CD8-positive, alpha-beta memory T cell (primary cell): ENCODE measurements around the gene DTD1. TPM values are rescaled to one million over a fixed set of nuclear protein-coding genes. Genes with fewer than 3 reads are reported as not detected.
A peak's percentile ranks its signal among the peaks of the same experiment; 100 is the strongest.

Experiments used
- CTCF ChIA-PET: fragments of 350-600 bp; sonication (Branson Sonifier 250); formaldehyde crosslinking; loops from one replicate; lab custom pipeline; 2021; ENCODE audit warnings: antibody characterized with exemption; lab: Charles Lee
- POLR2A ChIA-PET: fragments of 350-600 bp; sonication (Branson Sonifier 250); formaldehyde crosslinking; loops from one replicate; lab custom pipeline; 2021; ENCODE audit warnings: antibody characterized with exemption; lab: Charles Lee
- DNase-seq, 5 donors: peaks; one replicate each; pipeline versions ENCODE4 v3.0.0 to v3.0.0-alpha.2; 2020 to 2022; ENCODE audit warnings: mixed read lengths in 1 of 5
- H3K27ac ChIP-seq: one replicate; pipeline ENCODE4 v1.7.0; 2013; ENCODE audit warnings: low read depth, mild to moderate bottlenecking, low read length, moderate library complexity
- H3K27me3 ChIP-seq: 2 replicates; pipeline ENCODE4 v1.7.0; 2013; ENCODE audit warnings: low read length, mild to moderate bottlenecking; ENCODE audit not compliant: insufficient read depth, poor library complexity, severe bottlenecking
- H3K36me3 ChIP-seq: 2 replicates; pipeline ENCODE4 v1.7.0; 2013; ENCODE audit warnings: mild to moderate bottlenecking, low read length, moderate library complexity; ENCODE audit not compliant: insufficient read depth
- H3K4me1 ChIP-seq: 2 replicates; pipeline ENCODE4 v1.7.0; 2013; ENCODE audit warnings: mild to moderate bottlenecking, low read length, moderate library complexity; ENCODE audit not compliant: insufficient read depth
- H3K4me3 ChIP-seq: 2 replicates; pipeline ENCODE4 v1.7.0; 2013; ENCODE audit warnings: mild to moderate bottlenecking, low read length
- H3K9me3 ChIP-seq: 2 replicates; pipeline ENCODE4 v1.7.0; 2013; ENCODE audit warnings: mild to moderate bottlenecking, low read length
- H3K27ac Mint-ChIP-seq, 8 donors: one replicate each; pipeline ENCODE4 v1.8.0; 2020 to 2021; ENCODE audit warnings: mixed read lengths in 8 of 8, mild to moderate bottlenecking in 6 of 8, inconsistent platforms in 3 of 8, moderate library complexity in 3 of 8
- H3K27me3 Mint-ChIP-seq, 2 donors: one replicate each; pipeline ENCODE4 v1.8.0; 2020 to 2021; ENCODE audit warnings: mixed read lengths in 2 of 2, mild to moderate bottlenecking in 1 of 2, moderate library complexity in 1 of 2
- H3K36me3 Mint-ChIP-seq, 3 donors: one replicate each; pipeline ENCODE4 v1.8.0; 2020 to 2021; ENCODE audit warnings: mixed read lengths in 3 of 3, inconsistent platforms in 1 of 3, mild to moderate bottlenecking in 1 of 3
- H3K4me1 Mint-ChIP-seq, 3 donors: one replicate each; pipeline ENCODE4 v1.8.0; 2020 to 2021; ENCODE audit warnings: mixed read lengths in 3 of 3, inconsistent platforms in 1 of 3, mild to moderate bottlenecking in 1 of 3
- H3K4me3 Mint-ChIP-seq, 7 donors: one replicate each; pipeline ENCODE4 v1.8.0; 2020 to 2021; ENCODE audit warnings: mixed read lengths in 7 of 7, mild to moderate bottlenecking in 6 of 7, moderate library complexity in 4 of 7, inconsistent platforms in 2 of 7
- H3K9me3 Mint-ChIP-seq, 5 donors: one replicate each; pipeline ENCODE4 v1.8.0; 2020 to 2022; ENCODE audit warnings: mixed read lengths in 5 of 5, mild to moderate bottlenecking in 3 of 5, moderate library complexity in 2 of 5, inconsistent platforms in 1 of 5
- polyA plus RNA-seq: library from polyadenylated mRNA; unstranded; fragments of 300-500 nt; fragmentation: Illumina TruSeq; gene quantifications from one replicate; pipeline ENCODE4 v1.2.3, GENCODE V29; 2021
- total RNA-seq, 2 experiments: library from RNA; stranded (reverse); gene quantifications; one replicate each; pipeline ENCODE4 v1.2.3, GENCODE V29; 2021

DTD1 gene
- total and polyA plus RNA-seq, 3 experiments from 2014 or later = 59.6 to 60.8 (median 60.2) TPM

GRCh38 chr20:18727032-18727508, 139.2 kb downstream of the DTD1 start:
- Histone ChIP-seq H3K4me1 (no peaks in the 10 kb centered on the region), H3K27me3 (no peaks in the 10 kb centered on the region), H3K27ac (no peak overlapping the region), H3K9me3 (no peaks in the 10 kb centered on the region), H3K4me3 (no peak overlapping the region), H3K36me3 (no peaks in the 10 kb centered on the region)
- no peak overlapping the region for H3K4me3 Mint-ChIP-seq
- no peaks in the 10 kb centered on the region for H3K9me3 Mint-ChIP-seq
- H3K27me3 Mint-ChIP-seq = peaks cover 0 to 2% of the 10 kb centered on the region in 2 donors
- ChIA-PET CTCF (no interaction called here), POLR2A (no interaction called here)
- DNase-seq = no peak
- H3K27ac Mint-ChIP-seq = peak overlapping the region in 3 of 8 donors; percentile 31 to 70 (median 48)
- peaks cover 0 to 2% (median 0%) of the 10 kb centered on the region in 3 donors for H3K36me3 Mint-ChIP-seq
- H3K4me1 Mint-ChIP-seq = peaks cover 24 to 34% (median 29%) of the 10 kb centered on the region in 3 donors

- no peak overlapping the region for H3K4me3 ChIP-seq
- H3K9me3 ChIP-seq = no peaks in the 10 kb centered on the region
- H3K27ac ChIP-seq = no peak overlapping the region
- H3K4me1 ChIP-seq = no peaks in the 10 kb centered on the region
- Mint-ChIP-seq H3K4me1 (peaks cover 24 to 32% (median 29%) of the 10 kb centered on the region in 3 donors), H3K27ac (peak overlapping the region in 3 of 8 donors; percentile 24 to 66 (median 25)), H3K9me3 (no peaks in the 10 kb centered on the region), H3K4me3 (no peak overlapping the region), H3K36me3 (no peaks in the 10 kb centered on the region), H3K27me3 (peaks cover 0 to 2% of the 10 kb centered on the region in 2 donors)
- H3K27me3 ChIP-seq = no peaks in the 10 kb centered on the region
- POLR2A ChIA-PET = no interaction called here
- no peak for DNase-seq
- H3K36me3 ChIP-seq = no peaks in the 10 kb centered on the region
- CTCF ChIA-PET = no interaction called here
These were observed 140.5 kb downstream of the DTD1 start for GRCh38 chr20:18728165-18728869.

- no peaks in the 10 kb centered on the region for H3K36me3 Mint-ChIP-seq
- H3K9me3 Mint-ChIP-seq = no peaks in the 10 kb centered on the region
- no peak overlapping the region for H3K4me3 Mint-ChIP-seq
- peaks cover 0 to 2% of the 10 kb centered on the region in 2 donors for H3K27me3 Mint-ChIP-seq
- ChIA-PET POLR2A (no interaction called here), CTCF (no interaction called here)
- DNase-seq = no peak
- peaks cover 24 to 32% (median 26%) of the 10 kb centered on the region in 3 donors for H3K4me1 Mint-ChIP-seq
- H3K27me3 ChIP-seq = no peaks in the 10 kb centered on the region
- no peaks in the 10 kb centered on the region for H3K4me1 ChIP-seq
- no peaks in the 10 kb centered on the region for H3K9me3 ChIP-seq
- no peak overlapping the region for H3K27ac ChIP-seq
- no peak overlapping the region for H3K27ac Mint-ChIP-seq
- no peak overlapping the region for H3K4me3 ChIP-seq
- no peaks in the 10 kb centered on the region for H3K36me3 ChIP-seq
These were observed 141.0 kb downstream of the DTD1 start for GRCh38 chr20:18728870-18729224.

- H3K36me3 Mint-ChIP-seq = peaks cover 0 to 2% (median 0%) of the 10 kb centered on the region in 3 donors
- no peaks in the 10 kb centered on the region for H3K9me3 Mint-ChIP-seq
- no peak overlapping the region for H3K27ac ChIP-seq
- no peak overlapping the region for H3K4me3 ChIP-seq
- H3K9me3 ChIP-seq = no peaks in the 10 kb centered on the region
- CTCF ChIA-PET = no interaction called here
- H3K4me1 ChIP-seq = no peaks in the 10 kb centered on the region
- peak overlapping the region in 4 of 8 donors; percentile 15 to 37 (median 34) for H3K27ac Mint-ChIP-seq
- H3K27me3 Mint-ChIP-seq = peaks cover 0 to 2% of the 10 kb centered on the region in 2 donors
- H3K4me1 Mint-ChIP-seq = peaks cover 24 to 32% (median 26%) of the 10 kb centered on the region in 3 donors
- no peak overlapping the region for H3K4me3 Mint-ChIP-seq
- no peak for DNase-seq
- POLR2A ChIA-PET = no interaction called here
- H3K36me3 ChIP-seq = no peaks in the 10 kb centered on the region
- H3K27me3 ChIP-seq = no peaks in the 10 kb centered on the region
These were observed 141.5 kb downstream of the DTD1 start for GRCh38 chr20:18729231-18729825.

GRCh38 chr20:18731940-18732339, 144.1 kb downstream of the DTD1 start:
- H3K36me3 ChIP-seq = no peaks in the 10 kb centered on the region
- H3K27me3 ChIP-seq = no peaks in the 10 kb centered on the region
- no peak overlapping the region for H3K4me3 ChIP-seq
- H3K9me3 ChIP-seq = no peaks in the 10 kb centered on the region
- H3K27ac Mint-ChIP-seq = no peak overlapping the region
- H3K4me3 Mint-ChIP-seq = no peak overlapping the region
- H3K9me3 Mint-ChIP-seq = no peaks in the 10 kb centered on the region
- no peaks in the 10 kb centered on the region for H3K4me1 ChIP-seq
- H3K27me3 Mint-ChIP-seq = peaks cover 0 to 2% of the 10 kb centered on the region in 2 donors
- peaks cover 25 to 34% (median 33%) of the 10 kb centered on the region in 3 donors for H3K4me1 Mint-ChIP-seq
- peaks cover 0 to 8% (median 4%) of the 10 kb centered on the region in 3 donors for H3K36me3 Mint-ChIP-seq
- ChIA-PET CTCF (no interaction called here), POLR2A (no interaction called here)
- no peak for DNase-seq
- H3K27ac ChIP-seq = no peak overlapping the region

GRCh38 chr20:18734525-18735189, 146.8 kb downstream of the DTD1 start:
- Histone ChIP-seq H3K36me3 (no peaks in the 10 kb centered on the region), H3K4me1 (peaks cover 18% of the 10 kb centered on the region), H3K4me3 (no peak overlapping the region), H3K27me3 (no peaks in the 10 kb centered on the region), H3K9me3 (no peaks in the 10 kb centered on the region), H3K27ac (no peak overlapping the region)
- no peaks in the 10 kb centered on the region for H3K9me3 Mint-ChIP-seq
- no peak overlapping the region for H3K27ac Mint-ChIP-seq
- H3K36me3 Mint-ChIP-seq = peaks cover 0 to 8% (median 5%) of the 10 kb centered on the region in 3 donors
- H3K27me3 Mint-ChIP-seq = no peaks in the 10 kb centered on the region
- H3K4me1 Mint-ChIP-seq = peaks cover 34 to 48% (median 47%) of the 10 kb centered on the region in 3 donors
- no peak overlapping the region for H3K4me3 Mint-ChIP-seq
- ChIA-PET POLR2A (no interaction called here), CTCF (no interaction called here)
- no peak for DNase-seq

- Histone ChIP-seq H3K4me1 (peaks cover 18% of the 10 kb centered on the region), H3K27ac (no peak overlapping the region), H3K4me3 (no peak overlapping the region), H3K27me3 (no peaks in the 10 kb centered on the region), H3K36me3 (no peaks in the 10 kb centered on the region), H3K9me3 (no peaks in the 10 kb centered on the region)
- POLR2A ChIA-PET = no interaction called here
- Mint-ChIP-seq H3K4me3 (no peak overlapping the region), H3K27me3 (peaks cover 0 to 2% of the 10 kb centered on the region in 2 donors), H3K36me3 (peaks cover 0 to 8% (median 8%) of the 10 kb centered on the region in 3 donors), H3K27ac (peak overlapping the region; percentile 5 to 92 (median 74)), H3K9me3 (no peaks in the 10 kb centered on the region), H3K4me1 (peaks cover 30 to 51% (median 50%) of the 10 kb centered on the region in 3 donors)
- CTCF ChIA-PET = no interaction called here
- no peak for DNase-seq
These were observed 149.3 kb downstream of the DTD1 start for GRCh38 chr20:18737140-18737539.

GRCh38 chr20:18738055-18738454, 150.2 kb downstream of the DTD1 start:
- Mint-ChIP-seq H3K27ac (peak overlapping the region; percentile 50 to 94 (median 82)), H3K36me3 (peaks cover 0 to 8% (median 8%) of the 10 kb centered on the region in 3 donors), H3K9me3 (no peaks in the 10 kb centered on the region), H3K4me3 (peak overlapping the region in 6 of 7 donors; percentile 22 to 82 (median 42)), H3K4me1 (peaks cover 28 to 51% (median 50%) of the 10 kb centered on the region in 3 donors), H3K27me3 (peaks cover 0 to 2% of the 10 kb centered on the region in 2 donors)
- Histone ChIP-seq H3K9me3 (no peaks in the 10 kb centered on the region), H3K4me3 (no peak overlapping the region), H3K4me1 (peaks cover 18% of the 10 kb centered on the region), H3K27ac (peak overlapping the region; percentile 18), H3K36me3 (no peaks in the 10 kb centered on the region), H3K27me3 (no peaks in the 10 kb centered on the region)
- ChIA-PET CTCF (no interaction called here), POLR2A (no interaction called here)
- DNase-seq = peak in 3 of 5 donors; percentile 15 to 77 (median 47)
